GM18867 (cell line): Measurements from ENCODE around the gene CNNM4.
A peak's percentile ranks its signal among the peaks of the same experiment; 100 is the strongest.

Experiments
- ATAC-seq: cut with Tn5 transposase; IDR thresholded peaks from one replicate; pipeline ENCODE4 v1.9.1; 2021; ENCODE audit warnings: mild to moderate bottlenecking, moderate library complexity; ENCODE audit not compliant: unreplicated experiment

Gene CNNM4

GRCh38 chr2:96856776-96857666, 96.3 kb downstream of the CNNM4 start:
- no peak for ATAC-seq

DNA sequence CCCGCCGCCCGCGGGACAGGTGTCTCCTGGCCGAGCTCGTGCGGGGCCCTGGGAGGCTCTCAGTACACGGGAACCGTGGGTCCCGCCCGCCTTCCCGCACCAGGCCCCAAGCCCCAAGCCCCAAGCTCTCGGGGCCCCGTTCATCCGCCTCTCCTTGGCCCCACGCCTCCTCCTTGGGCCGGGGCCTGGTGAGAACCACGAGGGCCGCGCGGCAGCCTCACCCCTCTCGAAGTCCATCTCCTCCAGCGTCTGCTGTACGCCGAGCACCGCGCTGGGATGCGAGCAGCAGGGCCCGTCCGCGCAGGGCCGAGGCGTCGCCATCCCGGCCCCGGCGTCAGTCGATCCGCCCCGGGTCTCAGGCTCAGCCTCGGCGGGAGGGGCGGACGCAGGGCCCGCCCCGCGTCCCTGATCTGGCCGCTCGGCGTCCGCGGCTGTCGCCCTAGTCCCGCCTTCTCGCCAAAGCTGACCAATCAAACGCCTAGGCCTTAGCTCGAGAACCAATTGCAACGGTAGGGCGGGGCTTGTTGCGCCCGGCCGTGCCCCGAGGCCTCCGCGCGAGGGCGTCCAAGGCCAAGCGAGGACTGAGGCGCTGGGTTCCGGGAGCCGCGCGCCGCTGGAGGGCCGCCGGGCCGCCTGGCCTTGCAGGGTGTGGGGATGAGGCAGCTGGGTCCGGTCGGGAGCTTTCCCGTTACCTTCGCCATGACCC, 97.1 kb downstream of the CNNM4 start, which contains the start of gene ANKRD39:
Gene ANKRD39, minus strand, starts transcription at position 350 of the 706 bp plus-strand sequence. Its CDS starts 29 bp downstream, at position 321.
- ATAC-seq: peak; percentile 91

DNA sequence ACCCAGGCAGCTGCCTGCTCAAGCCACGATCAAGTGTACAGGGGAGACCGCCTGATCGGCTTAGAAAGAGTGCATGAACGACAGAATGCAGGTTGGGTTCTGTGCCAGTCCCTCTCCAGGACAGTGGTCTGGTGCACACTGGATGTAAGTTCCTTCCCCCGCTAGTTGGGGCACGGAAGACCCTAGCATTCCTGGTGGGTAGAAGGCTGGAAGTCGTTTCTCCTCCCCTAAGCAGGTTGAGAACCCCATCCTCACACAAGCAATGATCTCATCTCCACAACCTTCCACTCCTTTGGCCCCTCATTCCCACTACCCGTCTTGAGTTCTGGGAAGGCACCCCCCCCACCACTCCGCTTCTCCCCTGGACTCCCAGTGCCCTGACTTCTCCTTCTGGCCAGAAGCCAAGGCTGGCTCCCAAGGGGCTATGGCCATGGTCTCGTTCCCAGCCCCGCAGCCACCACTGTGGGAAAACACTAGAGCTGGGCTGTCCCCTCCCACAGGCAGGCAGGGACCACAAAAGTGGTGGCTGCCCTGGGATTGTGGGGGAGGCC, 98.5 kb downstream of the CNNM4 start:
- ATAC-seq: no peak

DNA sequence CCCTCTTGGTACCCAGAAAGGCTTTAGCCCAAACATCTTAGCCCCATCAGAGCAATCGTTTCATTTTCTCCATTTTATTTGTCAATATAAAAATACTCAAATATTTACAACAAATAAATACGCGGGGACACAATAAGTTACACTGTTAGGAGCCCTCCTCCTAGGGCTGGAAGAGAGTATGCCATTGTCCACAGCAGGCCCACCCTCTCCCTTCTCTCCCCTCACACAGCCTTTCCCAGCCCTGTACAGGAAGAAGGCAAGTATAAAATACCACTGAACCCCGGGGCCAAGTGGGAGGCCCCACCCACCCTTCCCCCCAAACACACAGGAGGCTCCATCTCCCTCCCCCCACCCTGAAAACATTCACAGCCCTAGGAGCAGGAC, 99.0 kb downstream of the CNNM4 start:
- no peak for ATAC-seq

- ATAC-seq: no peak
Observed at GRCh38 chr2:96860065-96861029, 99.6 kb downstream of the CNNM4 start.

DNA sequence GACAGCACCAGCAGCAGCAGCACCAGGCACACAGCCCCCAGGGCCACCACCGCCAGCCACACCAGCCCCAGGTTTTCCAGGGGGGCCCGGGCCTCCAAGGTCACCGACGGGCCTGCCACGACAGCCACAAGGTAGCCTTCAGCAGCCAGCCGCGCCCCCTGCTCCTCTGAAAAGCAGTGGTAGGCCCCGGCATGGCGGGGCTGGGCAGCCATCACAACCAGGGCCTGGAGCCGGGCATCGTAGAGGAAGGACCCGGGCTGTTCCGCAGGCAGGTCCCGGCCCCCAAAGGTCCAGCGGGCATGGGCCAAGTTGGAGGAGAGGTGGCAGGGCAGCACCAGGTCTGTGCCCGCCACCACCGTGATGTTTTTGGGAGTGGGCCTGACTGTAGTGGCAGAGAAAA, 100.4 kb downstream of the CNNM4 start:
- ATAC-seq: no peak
